Astrocyte (in vitro differentiated cells and primary cell): ENCODE results near the gene NDEL1.

Experiments
- EZH2 ChIP-seq: IDR thresholded peaks from 2 replicates; pipeline ENCODE4 v1.6.1; 2012; ENCODE audit warnings: mild to moderate bottlenecking, low read length, inconsistent platforms; ENCODE audit not compliant: insufficient read depth
- TF ChIP-seq, protein P1 (sequence below): IDR thresholded peaks from 2 replicates; pipeline ENCODE4 v1.5.1; 2011; ENCODE audit warnings: low read depth, mild to moderate bottlenecking, inconsistent platforms, low read length, moderate library complexity; ENCODE audit not compliant: insufficient read depth

DNA sequence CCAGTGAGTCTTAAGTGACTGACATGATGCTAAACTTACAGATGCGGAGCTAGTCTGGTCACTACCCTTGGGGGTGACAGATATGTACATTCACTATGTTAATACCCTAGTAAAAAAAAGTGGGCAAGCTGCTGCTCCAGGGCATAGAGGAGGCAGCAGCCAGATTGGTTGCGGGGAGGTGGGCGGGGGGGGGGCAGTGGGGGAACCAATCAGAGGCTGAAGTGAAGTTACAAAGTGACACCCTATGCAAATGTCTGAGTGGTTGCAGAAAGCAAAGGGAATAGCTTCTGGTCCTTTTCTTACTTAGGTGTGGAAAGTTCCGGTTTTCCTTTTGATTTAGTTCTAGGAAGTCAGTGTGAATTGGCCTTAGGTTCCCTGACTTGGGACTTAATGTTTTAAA lies 12.1 kb downstream of the NDEL1 start:
- TF ChIP-seq, protein P1, sequence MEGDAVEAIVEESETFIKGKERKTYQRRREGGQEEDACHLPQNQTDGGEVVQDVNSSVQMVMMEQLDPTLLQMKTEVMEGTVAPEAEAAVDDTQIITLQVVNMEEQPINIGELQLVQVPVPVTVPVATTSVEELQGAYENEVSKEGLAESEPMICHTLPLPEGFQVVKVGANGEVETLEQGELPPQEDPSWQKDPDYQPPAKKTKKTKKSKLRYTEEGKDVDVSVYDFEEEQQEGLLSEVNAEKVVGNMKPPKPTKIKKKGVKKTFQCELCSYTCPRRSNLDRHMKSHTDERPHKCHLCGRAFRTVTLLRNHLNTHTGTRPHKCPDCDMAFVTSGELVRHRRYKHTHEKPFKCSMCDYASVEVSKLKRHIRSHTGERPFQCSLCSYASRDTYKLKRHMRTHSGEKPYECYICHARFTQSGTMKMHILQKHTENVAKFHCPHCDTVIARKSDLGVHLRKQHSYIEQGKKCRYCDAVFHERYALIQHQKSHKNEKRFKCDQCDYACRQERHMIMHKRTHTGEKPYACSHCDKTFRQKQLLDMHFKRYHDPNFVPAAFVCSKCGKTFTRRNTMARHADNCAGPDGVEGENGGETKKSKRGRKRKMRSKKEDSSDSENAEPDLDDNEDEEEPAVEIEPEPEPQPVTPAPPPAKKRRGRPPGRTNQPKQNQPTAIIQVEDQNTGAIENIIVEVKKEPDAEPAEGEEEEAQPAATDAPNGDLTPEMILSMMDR = no peak
- TF ChIP-seq EZH2 = no peak
